Neural cell (in vitro differentiated cells): Measurements from ENCODE around the gene CPD.

Source experiments
- CTCF ChIP-seq: fragments of 450-650 bp; IDR thresholded peaks from 2 replicates; pipeline ENCODE4 v1.5.1; 2014; ENCODE audit warnings: antibody characterized with exemption, mild to moderate bottlenecking, moderate library complexity; ENCODE audit not compliant: poor library complexity, severe bottlenecking
- POLR2AphosphoS5 ChIP-seq: IDR thresholded peaks from 2 replicates; pipeline ENCODE4 v1.6.1; 2012
- RAD21 ChIP-seq: fragments of 450-650 bp; conservative IDR thresholded peaks from 2 replicates; pipeline ENCODE4 v1.6.1; 2014; ENCODE audit warnings: antibody characterized with exemption, mild to moderate bottlenecking, moderate library complexity

GRCh38 chr17:30393491-30393890, 14.8 kb downstream of the CPD start:
- TF ChIP-seq CTCF (no peak), RAD21 (no peak), POLR2AphosphoS5 (no peak)
